Measurements from ENCODE around the gene BBX. TPM values are rescaled to one million over a fixed set of nuclear protein-coding genes. Genes with fewer than 3 reads are reported as not detected.
A peak's percentile ranks its signal among the peaks of the same experiment; 100 is the strongest.

Gene BBX
- total RNA-seq, 1 donor from 2014 or later, result 56.0 TPM

DNA sequence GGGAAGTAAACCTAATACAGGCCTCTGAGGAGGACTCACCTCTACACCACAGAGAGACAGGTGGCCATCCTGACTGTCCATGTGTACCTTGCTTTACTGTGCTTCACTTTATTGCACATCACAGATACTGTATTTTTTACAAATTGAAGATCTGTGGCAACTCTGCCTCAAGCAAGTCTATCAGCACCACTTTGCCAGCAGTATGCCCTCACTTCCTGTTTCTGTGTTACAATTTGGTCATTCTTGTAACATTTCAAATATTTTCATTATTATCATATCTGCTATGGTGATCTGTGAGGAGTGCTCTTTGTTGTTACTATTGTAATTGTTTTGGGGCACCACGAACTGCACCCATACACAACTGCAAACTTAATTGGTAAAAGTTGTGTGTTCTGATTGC lies 78.0 kb downstream of the BBX start:
- peak; percentile 21 for DNase-seq

- no peak for DNase-seq
These were observed 81.5 kb downstream of the BBX start for GRCh38 chr3:107604057-107604822.

GRCh38 chr3:107611775-107612469 lies 89.2 kb downstream of the BBX start:
- no peak for DNase-seq

DNA sequence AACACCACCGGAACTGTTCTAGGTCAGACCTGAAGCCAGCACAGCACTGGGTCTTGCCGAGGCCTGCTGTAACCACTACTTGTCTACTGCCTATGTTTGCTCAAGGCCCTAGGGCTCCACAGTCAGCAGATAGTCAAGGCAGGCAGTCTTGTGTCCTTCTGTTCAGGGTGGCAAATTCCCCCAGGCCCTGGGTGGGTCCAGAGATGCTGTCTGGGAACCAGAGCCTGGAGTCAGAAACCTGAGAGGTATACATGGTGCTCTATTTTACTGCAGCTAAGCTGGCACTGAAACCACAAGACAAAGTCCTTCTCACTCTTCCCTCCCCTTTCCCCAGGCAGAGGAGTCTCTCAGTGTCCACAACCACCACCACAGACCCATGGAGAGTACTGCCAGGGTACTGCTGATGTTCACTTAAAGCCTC lies 89.9 kb downstream of the BBX start:
- DNase-seq, result no peak

- no peak for DNase-seq
These were observed 96.8 kb downstream of the BBX start for GRCh38 chr3:107619549-107619948.

DNA sequence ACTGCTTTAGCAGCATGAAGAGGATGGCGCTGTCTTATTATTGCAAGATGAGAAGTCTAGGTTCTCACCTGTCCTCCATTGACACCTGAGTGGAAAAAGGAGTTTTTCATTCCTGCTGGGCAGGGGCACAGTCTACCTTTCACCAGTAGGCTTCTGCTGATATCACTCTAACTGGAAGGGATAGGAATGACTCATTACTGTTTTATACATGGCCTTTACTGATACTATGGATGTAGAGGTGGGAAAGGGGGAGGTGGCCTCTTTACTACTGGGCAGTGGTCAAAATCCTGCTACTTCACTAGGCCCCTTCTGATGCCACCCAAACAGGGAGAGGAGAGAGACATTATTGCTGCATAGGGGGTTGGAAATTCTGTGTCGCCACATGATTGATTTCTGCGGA lies 97.8 kb downstream of the BBX start:
- no peak for DNase-seq

DNA sequence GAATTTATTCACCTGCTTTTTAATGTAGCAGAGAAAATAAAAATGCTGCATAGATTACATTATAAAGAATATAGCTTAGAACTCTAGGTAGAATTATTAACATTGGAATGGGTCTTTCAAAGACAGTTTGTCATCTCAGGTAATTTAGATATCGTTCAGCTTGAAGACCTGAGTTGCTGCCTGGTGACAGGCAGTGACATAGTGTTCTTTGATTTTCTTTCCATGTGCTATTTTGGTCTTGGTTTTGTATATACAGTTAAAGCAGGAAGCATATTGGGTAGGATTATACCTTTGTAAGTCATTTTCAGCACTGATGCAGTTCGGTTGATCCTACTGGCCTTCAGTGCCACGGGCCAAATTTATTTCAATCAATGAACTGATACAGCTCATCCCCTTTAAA lies 98.7 kb downstream of the BBX start:
- no peak for DNase-seq

DNA sequence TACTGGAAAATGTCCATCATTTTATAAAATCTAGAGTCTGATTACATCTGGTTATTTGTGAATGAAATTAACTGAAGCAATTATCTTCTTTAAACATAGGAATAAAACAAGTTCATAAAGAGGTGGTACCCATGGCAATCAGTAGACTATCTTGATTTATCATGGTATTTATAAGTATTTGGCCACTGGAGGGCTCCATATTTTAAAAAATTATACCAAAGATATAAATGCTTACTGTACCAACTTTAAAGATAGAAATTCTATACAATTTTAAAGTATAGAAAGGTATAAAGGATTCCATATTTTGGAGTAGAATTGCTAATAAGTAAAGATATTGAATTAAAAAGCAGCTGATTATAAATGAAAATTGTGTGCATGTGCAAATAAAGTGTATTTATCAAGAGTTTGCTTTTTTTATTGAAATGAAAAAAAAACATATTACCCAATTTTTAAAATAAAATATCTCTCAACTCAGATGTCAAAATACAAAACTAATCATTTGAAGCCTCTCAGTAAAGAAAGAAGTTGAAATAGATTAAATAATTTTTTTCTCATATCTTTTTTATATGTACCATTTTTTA lies 105.3 kb downstream of the BBX start:
- peak; percentile 17 for DNase-seq

DNA sequence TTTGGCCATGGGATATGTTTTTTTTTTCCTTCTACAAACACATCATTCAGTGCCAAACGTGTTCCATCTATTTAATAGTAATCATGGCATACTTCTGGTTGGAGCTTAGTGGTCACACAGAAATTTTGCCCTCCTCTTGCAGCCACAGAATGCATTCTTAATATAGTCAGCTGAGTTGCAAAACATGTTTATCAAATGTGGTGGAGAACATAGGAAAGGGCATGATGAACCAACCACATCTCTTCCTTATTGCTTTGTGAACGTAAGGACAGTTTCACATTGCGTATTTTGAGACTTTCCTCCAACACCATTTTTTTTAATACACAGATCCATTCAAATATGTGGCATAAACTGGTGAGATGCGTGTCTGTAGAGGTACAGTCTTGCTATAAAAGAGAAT lies 106.8 kb downstream of the BBX start:
- DNase-seq, result no peak

DNA sequence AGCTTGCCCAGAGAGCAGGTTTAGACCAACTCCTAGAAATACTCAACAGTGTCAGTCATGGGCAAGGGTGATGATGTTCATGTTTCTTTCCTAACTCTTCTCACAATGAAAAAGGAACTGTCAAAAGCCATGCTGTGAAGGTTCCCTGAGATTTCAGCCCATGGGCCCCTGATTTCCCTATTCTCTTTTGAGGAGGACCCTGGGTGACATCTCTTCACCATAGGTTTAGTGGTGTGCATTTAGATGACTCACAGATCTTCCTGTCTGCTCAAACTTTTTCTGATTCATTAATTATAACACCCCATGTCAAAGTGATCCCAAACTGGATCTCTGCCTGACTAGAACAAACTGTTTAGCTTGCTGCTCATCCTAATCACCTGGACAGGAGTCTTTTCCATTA lies 108.0 kb downstream of the BBX start:
- no peak for DNase-seq

GRCh38 chr3:107632576-107632975 lies 109.8 kb downstream of the BBX start:
- DNase-seq, result no peak

GRCh38 chr3:107633327-107634098 lies 110.8 kb downstream of the BBX start:
- DNase-seq, result no peak

DNA sequence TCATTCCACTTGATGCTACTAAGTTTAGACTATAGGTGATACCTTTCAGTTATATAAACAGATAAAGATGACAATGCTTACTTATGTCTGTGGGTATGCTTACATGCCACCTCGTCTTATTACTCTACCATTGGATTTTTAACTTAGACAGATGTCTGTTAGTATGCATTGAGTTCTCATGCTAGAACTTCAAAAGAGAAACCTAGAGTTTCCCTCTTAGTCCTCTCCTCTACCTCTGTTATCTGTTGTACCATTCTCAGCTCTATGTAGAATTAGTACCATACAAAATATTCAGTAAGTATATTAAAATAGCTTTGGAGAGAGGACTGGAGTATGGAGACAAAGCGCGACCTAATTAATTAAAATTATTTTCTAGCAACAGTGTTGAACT lies 111.3 kb downstream of the BBX start:
- DNase-seq, result no peak

- DNase-seq, result no peak
These were observed 114.8 kb downstream of the BBX start for GRCh38 chr3:107637416-107638183.

GRCh38 chr3:107641572-107642307 lies 119.0 kb downstream of the BBX start:
- DNase-seq, result no peak

- peak; percentile 27 for DNase-seq
These were observed 120.5 kb downstream of the BBX start for GRCh38 chr3:107643038-107643883.

- peak; percentile 43 for DNase-seq
These were observed 121.9 kb downstream of the BBX start for GRCh38 chr3:107644631-107645030.

- no peak for DNase-seq
These were observed 128.0 kb downstream of the BBX start for GRCh38 chr3:107650788-107651187.

DNA sequence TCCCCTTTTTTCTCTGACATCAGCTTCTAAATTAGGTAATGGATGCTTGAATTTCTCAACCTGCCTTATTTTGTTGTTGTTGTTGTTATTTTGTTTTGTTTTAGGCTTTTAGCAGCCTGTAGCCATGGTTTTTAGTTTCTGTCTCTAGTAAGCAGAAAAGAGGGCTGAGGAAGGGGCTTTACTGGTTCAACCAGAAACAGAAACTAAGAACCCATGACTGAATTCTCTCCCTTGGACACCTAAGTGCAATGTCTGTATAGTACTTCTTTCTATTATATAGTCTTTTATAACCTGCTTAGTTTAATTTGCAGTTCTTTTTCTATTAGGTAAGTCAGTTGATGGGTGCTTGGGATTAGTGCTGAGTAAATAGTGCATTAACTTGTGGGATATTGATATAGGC lies 129.0 kb downstream of the BBX start:
- no peak for DNase-seq

- DNase-seq, result no peak
These were observed 131.5 kb downstream of the BBX start for GRCh38 chr3:107654218-107654617.

DNA sequence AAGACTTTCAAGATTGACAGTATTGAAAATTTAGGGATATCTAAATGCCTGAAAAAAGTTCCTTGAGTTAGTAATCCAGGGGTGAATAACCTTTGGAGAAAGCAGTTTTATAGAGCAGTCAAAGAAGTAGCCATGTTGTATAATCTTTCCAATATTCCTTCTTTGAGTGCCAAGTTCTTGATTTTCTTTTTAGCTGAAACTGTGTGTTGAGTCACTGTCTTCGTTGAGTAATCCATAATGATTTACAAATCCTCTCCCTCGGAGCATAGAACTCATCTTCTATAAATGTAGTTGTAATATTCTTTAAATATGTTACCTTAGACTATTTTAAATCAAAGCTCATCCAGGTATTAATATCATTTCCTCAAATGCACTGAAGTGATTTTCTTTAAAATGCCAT lies 135.2 kb downstream of the BBX start:
- peak; percentile 16 for DNase-seq

Data from dermis blood vessel endothelial cell (primary cell).